H1 (cell line): ENCODE data around the gene GNAT1. TPM values are rescaled to one million over a fixed set of nuclear protein-coding genes. Genes with fewer than 3 reads are reported as not detected.

Experiments
- CTCF ChIA-PET: fragments of 300-600 bp; sonication (Branson Sonifier 250); formaldehyde crosslinking; loops from one replicate; lab custom pipeline; 2021; ENCODE audit not compliant: partially characterized antibody; lab: Charles Lee
- POLR2A ChIA-PET: fragments of 300-600 bp; sonication (Branson Sonifier 250); formaldehyde crosslinking; loops from one replicate; lab custom pipeline; 2021; ENCODE audit warnings: inconsistent platforms; ENCODE audit not compliant: partially characterized antibody; lab: Charles Lee
- DNase-seq, 2 experiments: peaks; one replicate each; pipeline versions ENCODE4 v3.0.0 to v3.0.0-alpha.2; 2010 to 2022; ENCODE audit warnings: low spot score in 2 of 2, low read depth in 1 of 2, mixed read lengths in 1 of 2
- FAIRE-seq: peaks from 2 replicates; lab custom pipeline; 2011; peaks lifted over from hg19 to GRCh38; lab: Jason Lieb, UNC
- H2AFZ ChIP-seq: 2 replicates; pipeline ENCODE4 v1.8.1; 2012; ENCODE audit warnings: low read length, inconsistent platforms
- H2AK5ac ChIP-seq: 2 replicates; pipeline ENCODE4 v1.6.1; 2013; ENCODE audit warnings: low read depth, low read length
- H2BK120ac ChIP-seq: replicated peaks from 2 replicates; pipeline ENCODE3; 2013; ENCODE audit warnings: low read depth, low read length, inconsistent platforms
- H2BK12ac ChIP-seq: 2 replicates; pipeline ENCODE4 v1.6.1; 2013; ENCODE audit warnings: low read depth, low read length
- H2BK15ac ChIP-seq: 2 replicates; pipeline ENCODE4 v1.6.1; 2013; ENCODE audit warnings: low read length
- H2BK20ac ChIP-seq: 2 replicates; pipeline ENCODE4 v1.6.1; 2013; ENCODE audit warnings: low read length
- H2BK5ac ChIP-seq: 2 replicates; pipeline ENCODE4 v1.6.1; 2013; ENCODE audit warnings: low read depth, low read length
- H3K14ac ChIP-seq: 2 replicates; pipeline ENCODE4 v1.6.1; 2013; ENCODE audit warnings: inconsistent platforms; ENCODE audit not compliant: insufficient read length
- H3K18ac ChIP-seq: 2 replicates; pipeline ENCODE4 v1.6.1; 2013; ENCODE audit warnings: low read length; ENCODE audit errors: extremely low read depth
- H3K23ac ChIP-seq: 2 replicates; pipeline ENCODE4 v1.6.1; 2013; ENCODE audit warnings: inconsistent platforms; ENCODE audit not compliant: insufficient read length
- H3K23me2 ChIP-seq: 2 replicates; pipeline ENCODE4 v1.6.1; 2013; ENCODE audit warnings: low read depth, low read length
- H3K27ac ChIP-seq: 2 replicates; pipeline ENCODE4 v1.6.1; 2011; ENCODE audit warnings: low read depth, low read length, inconsistent platforms
- H3K27me3 ChIP-seq, 4 experiments: replicated peaks in 1 of 4; 1 replicate in 1 of 4; 2 replicates in 3 of 4; pipeline versions ENCODE4 v1.6.1 to v1.8.1; 2011 to 2013; ENCODE audit warnings: low read length in 3 of 4, mild to moderate bottlenecking in 3 of 4, inconsistent platforms in 2 of 4, mixed read lengths in 2 of 4, moderate library complexity in 1 of 4; ENCODE audit not compliant: control insufficient read depth in 3 of 4, insufficient read depth in 3 of 4; ENCODE audit errors: extremely low read depth in 1 of 4
- H3K36me3 ChIP-seq, 4 experiments: 2 replicates each; pipeline versions ENCODE4 v1.6.1 to v1.8.1; 2011 to 2013; ENCODE audit warnings: mild to moderate bottlenecking in 4 of 4, low read length in 3 of 4, moderate library complexity in 2 of 4, control low read depth in 1 of 4, inconsistent platforms in 1 of 4; ENCODE audit not compliant: insufficient read depth in 4 of 4, control insufficient read depth in 2 of 4
- H3K4ac ChIP-seq: replicated peaks from 2 replicates; pipeline ENCODE3; 2013; ENCODE audit warnings: low read length, low read depth, mixed read lengths, inconsistent platforms; ENCODE audit not compliant: insufficient read length
- H3K4me1 ChIP-seq, 4 experiments: replicated peaks in 1 of 4; 1 replicate in 1 of 4; 2 replicates in 3 of 4; pipeline versions ENCODE4 v1.6.1 to v1.8.1; 2011 to 2013; ENCODE audit warnings: low read length in 3 of 4, inconsistent platforms in 2 of 4, mixed read lengths in 1 of 4; ENCODE audit not compliant: insufficient read depth in 4 of 4, control insufficient read depth in 3 of 4
- H3K4me2 ChIP-seq, 2 experiments: 2 replicates each; pipeline versions ENCODE4 v1.6.1 to v1.8.1; 2011 to 2013; ENCODE audit warnings: low read depth in 2 of 2, low read length in 2 of 2, control low read depth in 1 of 2, inconsistent platforms in 1 of 2, mild to moderate bottlenecking in 1 of 2; ENCODE audit not compliant: insufficient read depth in 1 of 2
- H3K4me3 ChIP-seq, 4 experiments: fragments of 200-600, 300-600 bp in 1 of 4; sonication (generic), shearing (Covaris generic), sonication (Bioruptor Twin) in 1 of 4; 2 replicates each; pipeline versions ENCODE4 v1.5.1 to v1.8.1; 2011 to 2016; ENCODE audit warnings: low read length in 4 of 4, low read depth in 3 of 4, control low read depth in 2 of 4, inconsistent platforms in 2 of 4, mild to moderate bottlenecking in 2 of 4, mixed read lengths in 1 of 4, moderate library complexity in 1 of 4; ENCODE audit not compliant: insufficient read depth in 2 of 4; ENCODE audit errors: extremely low read depth in 1 of 4
- H3K56ac ChIP-seq: replicated peaks from 2 replicates; pipeline ENCODE3; 2013; ENCODE audit warnings: low read depth, mild to moderate bottlenecking, mixed read lengths, low read length, inconsistent platforms; ENCODE audit not compliant: insufficient read length
- H3K79me1 ChIP-seq: 2 replicates; pipeline ENCODE4 v1.6.1; 2013; ENCODE audit warnings: low read depth, low read length, control low read depth
- H3K79me2 ChIP-seq, 2 experiments: 2 replicates each; pipeline versions ENCODE4 v1.6.1 to v1.8.1; 2012 to 2013; ENCODE audit warnings: low read length in 2 of 2, mild to moderate bottlenecking in 2 of 2, inconsistent platforms in 1 of 2; ENCODE audit not compliant: insufficient read depth in 2 of 2, control insufficient read depth in 1 of 2
- H3K9ac ChIP-seq, 4 experiments: replicated peaks in 1 of 4; 1 replicate in 1 of 4; 2 replicates in 3 of 4; pipeline versions ENCODE4 v1.6.1 to v1.8.1; 2011 to 2013; ENCODE audit warnings: low read depth in 3 of 4, low read length in 3 of 4, control low read depth in 2 of 4, mild to moderate bottlenecking in 2 of 4, moderate library complexity in 2 of 4, inconsistent platforms in 1 of 4; ENCODE audit errors: extremely low read depth in 1 of 4
- H3K9me3 ChIP-seq, 2 experiments: 2 replicates each; pipeline versions ENCODE4 v1.6.1 to v1.8.1; 2012 to 2013; ENCODE audit warnings: mild to moderate bottlenecking in 2 of 2, moderate library complexity in 2 of 2, control low read depth in 1 of 2, inconsistent platforms in 1 of 2, low read depth in 1 of 2, low read length in 1 of 2, mixed read lengths in 1 of 2; ENCODE audit not compliant: insufficient read depth in 2 of 2
- H4K20me1 ChIP-seq, 2 experiments: replicated peaks in 1 of 2; 2 replicates each; pipeline versions ENCODE3 to v1.8.1; 2011 to 2013; ENCODE audit warnings: inconsistent platforms in 2 of 2, low read length in 2 of 2, mild to moderate bottlenecking in 1 of 2; ENCODE audit not compliant: insufficient read depth in 2 of 2, control insufficient read depth in 1 of 2
- H4K5ac ChIP-seq: 2 replicates; pipeline ENCODE4 v1.6.1; 2013; ENCODE audit warnings: low read length, low read depth, mixed read lengths, inconsistent platforms; ENCODE audit not compliant: insufficient read length
- H4K8ac ChIP-seq: 2 replicates; pipeline ENCODE4 v1.8.0; 2013; ENCODE audit warnings: mild to moderate bottlenecking, moderate library complexity, low read length, inconsistent platforms; ENCODE audit not compliant: insufficient read depth; ENCODE audit errors: extremely low read depth
- H4K91ac ChIP-seq: replicated peaks from 2 replicates; pipeline ENCODE3; 2013; ENCODE audit warnings: low read length, mixed read lengths, inconsistent platforms; ENCODE audit not compliant: insufficient read length
- BRCA1 ChIP-seq: IDR thresholded peaks from 2 replicates; pipeline ENCODE4 v1.6.1; 2012; ENCODE audit warnings: low read depth, low read length, improper control_type of control experiment
- SIN3A ChIP-seq, 2 experiments: IDR thresholded peaks in 1 of 2; conservative IDR thresholded peaks in 1 of 2; 2 replicates each; pipeline ENCODE4 v1.6.1; 2011 to 2012; ENCODE audit warnings: low read length in 2 of 2, improper control_type of control experiment in 1 of 2, low read depth in 1 of 2, mild to moderate bottlenecking in 1 of 2
- SP1 ChIP-seq: IDR thresholded peaks from 2 replicates; pipeline ENCODE4 v1.6.1; 2011; ENCODE audit warnings: low read depth, low read length
- SUZ12 ChIP-seq: fragments of 200-600 bp; sonication (generic); IDR thresholded peaks from 2 replicates; pipeline ENCODE4 v1.6.1; 2012; ENCODE audit warnings: mild to moderate bottlenecking, inconsistent platforms, low read length, moderate library complexity, mixed read lengths
- TAF1 ChIP-seq: IDR thresholded peaks from 2 replicates; pipeline ENCODE4 v1.6.1; 2011; ENCODE audit warnings: mild to moderate bottlenecking, low read depth, low read length
- WGBS, 2 experiments: shearing (Covaris generic) in 1 of 2; methylation state at CpG; one replicate each; pipeline versions ENCODE4 v1.1.6 to v1.1.7; 2013 to 2015; ENCODE audit warnings: low lambda C conversion rate in 2 of 2, mixed read lengths in 2 of 2, inconsistent platforms in 1 of 2, low coverage in 1 of 2, missing lambda C conversion rate in 1 of 2; ENCODE audit not compliant: insufficient replicate concordance in 2 of 2, insufficient coverage in 1 of 2, insufficient read length in 1 of 2; ENCODE audit errors: extremely low coverage in 1 of 2, missing lambda C conversion rate in 1 of 2; 5-methylcytosine and 5-hydroxymethylcytosine counted together
- polyA plus RNA-seq, 7 experiments: library from polyadenylated mRNA; depleted of rRNA in 3 of 7; stranded (reverse) in 5 of 7; unstranded in 2 of 7; fragments of >200 nt in 5 of 7; fragments of 200-250 nt in 2 of 7; gene quantifications; 1 replicate in 5 of 7; 2 replicates in 1 of 7; 4 replicates in 1 of 7; pipeline versions ENCODE4 v1.2.1 to v1.2.3, GENCODE V29; 2011 to 2013; ENCODE audit warnings: missing spikeins in 2 of 7, mixed read lengths in 2 of 7
- total RNA-seq: library from RNA; stranded (reverse); fragmentation: NEBNext Ultra II Directional; extraction: Animal tissue kit (Norgen Biotek cat#: 25700); gene quantifications from 2 replicates; pipeline ENCODE4 v1.2.1, GENCODE V29; 2021

GNAT1 gene
- total and polyA plus RNA-seq, 2 of the 8 experiments (the other 6 are each of a cell fraction or from before 2014, with no cell fraction given), result 0.08 TPM; not detected in 1

GRCh38 chr3:50160561-50160983 is 30.8 kb upstream of the GNAT1 start:
- H3K36me3 ChIP-seq, result peaks cover 7 to 20% (median 15%) of the 10 kb centered on the region in 4 experiments; a peak in 5 of 8 replicates
- DNase-seq (no peak), FAIRE-seq (no peak)
- no peak overlapping the region for H3K23ac ChIP-seq
- H3K56ac ChIP-seq, result no peak overlapping the region
- no peak overlapping the region for H3K9ac ChIP-seq
- peaks cover 12% of the 10 kb centered on the region; the same call in 1 of the 2 replicates for H3K23me2 ChIP-seq
- H3K4me3 ChIP-seq, result no peak overlapping the region
- H3K9me3 ChIP-seq, result no peaks in the 10 kb centered on the region
- ChIA-PET POLR2A (interaction anchor here (1.6 to 6.6 kb wide), 2 partner anchors 22 to 39 kb away, joined by 5 to 65 read pairs; no protein-coding TSS in a partner anchor), CTCF (interaction anchor here (0.7 to 1.3 kb wide), 2 partner anchors 34 to 40 kb away, joined by 3 to 5 read pairs; no protein-coding TSS in a partner anchor)
- H3K79me2 ChIP-seq, result peaks cover 0 to 34% of the 10 kb centered on the region in 2 experiments; a peak in 3 of 4 replicates
- no peak overlapping the region for H3K4me2 ChIP-seq
- H2BK15ac ChIP-seq, result no peak overlapping the region
- no peak overlapping the region for H2BK120ac ChIP-seq
- H2AK5ac ChIP-seq, result no peak overlapping the region
- H4K8ac ChIP-seq, result no peak overlapping the region
- H4K5ac ChIP-seq, result no peak overlapping the region
- 86% methylated on average over 6 of the region's 7 CpGs; no CpG with 5 or more reads in 1 of the 2 experiments for WGBS, 2 experiments
- H3K4me1 ChIP-seq, result peaks cover 0 to 42% (median 28%) of the 10 kb centered on the region in 4 experiments; a peak in 6 of 7 replicates
- no peak overlapping the region for H2BK20ac ChIP-seq
- H4K91ac ChIP-seq, result no peak overlapping the region
- no peak overlapping the region for H3K18ac ChIP-seq
- 0 out of 2 replicates have a peak overlapping the region, but pooled peaks have one; percentile 66 for H2BK5ac ChIP-seq
- TF ChIP-seq SUZ12 (no peak), SP1 (no peak), TAF1 (no peak), BRCA1 (no peak), SIN3A (conservative IDR thresholded peaks at IDR 0.05 in 1 of 2, IDR thresholded peaks at IDR 0.05 in 1 of 2; ENCODE audit: low read depth in 1 of 2, low read length in 2 of 2) (no peak)
- peaks cover 25% of the 10 kb centered on the region for H3K79me1 ChIP-seq
- H3K27ac ChIP-seq, result no peak overlapping the region
- no peak overlapping the region for H3K14ac ChIP-seq
- no peak overlapping the region for H2BK12ac ChIP-seq
- no peak overlapping the region for H3K4ac ChIP-seq
- peaks cover 0 to 4% (median 0%) of the 10 kb centered on the region in 4 experiments; a peak in 2 of 7 replicates for H3K27me3 ChIP-seq
- peaks cover 3 to 18% of the 10 kb centered on the region in 2 experiments for H4K20me1 ChIP-seq
- no peak overlapping the region for H2AFZ ChIP-seq
